Measurements from ENCODE around the gene ZNF616.

DNA sequence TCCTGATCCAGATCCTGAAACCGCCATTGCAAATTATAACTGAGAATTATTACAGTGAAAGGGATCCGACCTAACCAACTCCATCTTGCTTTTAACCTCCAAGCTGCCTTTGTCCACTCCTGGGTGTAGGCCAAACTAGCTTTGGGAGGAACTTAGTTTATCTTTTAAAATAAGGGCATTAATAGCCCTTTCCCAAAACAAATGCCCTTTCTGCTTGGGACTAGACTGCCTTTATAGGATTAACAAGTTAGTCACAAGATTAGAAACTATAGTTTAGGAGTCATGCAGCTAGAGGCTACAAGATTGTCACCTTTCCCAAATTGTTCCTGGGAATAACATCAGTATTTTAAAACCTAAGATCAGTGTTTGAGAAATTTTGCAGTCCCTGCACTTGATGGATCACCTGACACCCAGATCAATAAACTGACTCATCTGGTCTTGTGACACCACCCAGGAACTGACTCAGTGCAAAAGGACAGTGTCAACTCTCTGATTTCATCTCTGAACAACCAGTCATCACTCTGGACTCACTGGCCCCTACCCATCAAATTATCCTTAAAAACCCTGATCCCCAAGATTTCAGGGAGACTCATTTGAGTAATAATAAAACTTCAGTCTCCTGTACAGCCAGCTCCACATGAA lies 40.1 kb downstream of the ZNF616 start:
- TF ChIP-seq CTCF (IDR thresholded peaks at IDR 0.05) = no peak
- no peak for TF ChIP-seq EZH2 (IDR thresholded peaks at IDR 0.05; ENCODE audit: borderline replicate concordance, insufficient read depth, low read depth, low read length, poor library complexity, severe bottlenecking)

Data from B cell (primary cell).